ENCODE data around the gene TP53I3.

DNA sequence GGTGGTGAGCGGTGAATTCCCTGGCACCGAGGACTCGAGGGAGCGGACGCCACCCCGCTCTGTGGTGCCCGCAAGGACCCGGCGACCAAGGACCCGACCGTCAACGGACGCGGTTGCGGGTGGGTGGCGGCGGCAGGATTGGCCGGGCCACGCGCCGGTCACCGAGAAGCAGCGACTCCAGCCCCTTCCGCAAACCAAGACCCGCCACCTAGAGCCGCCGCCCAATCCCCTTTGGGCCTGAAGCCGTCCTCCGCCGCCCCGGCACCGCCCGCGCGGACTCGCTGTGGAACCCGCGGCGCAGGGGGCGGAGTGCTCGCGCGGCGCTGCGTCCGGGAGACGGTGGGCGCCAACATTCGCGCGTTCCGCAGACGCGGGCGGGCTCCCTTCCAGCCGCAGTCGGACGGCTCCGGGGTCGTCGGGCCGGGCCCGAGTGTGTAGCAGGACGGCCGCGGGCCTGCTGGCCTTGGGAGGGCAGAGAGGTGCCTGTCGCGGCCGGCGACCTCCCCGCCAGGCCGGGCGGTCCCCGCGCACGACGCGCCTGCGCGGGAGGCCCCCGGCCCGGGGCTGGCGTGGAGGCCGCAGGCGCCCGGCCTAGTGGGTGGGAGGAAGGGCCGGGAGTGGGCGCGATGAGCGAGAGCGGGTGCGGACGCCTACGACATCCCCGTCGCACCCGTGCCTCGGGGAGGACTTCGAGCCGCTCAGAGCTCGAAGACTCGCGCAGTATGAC, 38.7 kb upstream of the TP53I3 start, which contains the start of the genes FAM228B and PFN4:
- TF ChIP-seq, protein P1, sequence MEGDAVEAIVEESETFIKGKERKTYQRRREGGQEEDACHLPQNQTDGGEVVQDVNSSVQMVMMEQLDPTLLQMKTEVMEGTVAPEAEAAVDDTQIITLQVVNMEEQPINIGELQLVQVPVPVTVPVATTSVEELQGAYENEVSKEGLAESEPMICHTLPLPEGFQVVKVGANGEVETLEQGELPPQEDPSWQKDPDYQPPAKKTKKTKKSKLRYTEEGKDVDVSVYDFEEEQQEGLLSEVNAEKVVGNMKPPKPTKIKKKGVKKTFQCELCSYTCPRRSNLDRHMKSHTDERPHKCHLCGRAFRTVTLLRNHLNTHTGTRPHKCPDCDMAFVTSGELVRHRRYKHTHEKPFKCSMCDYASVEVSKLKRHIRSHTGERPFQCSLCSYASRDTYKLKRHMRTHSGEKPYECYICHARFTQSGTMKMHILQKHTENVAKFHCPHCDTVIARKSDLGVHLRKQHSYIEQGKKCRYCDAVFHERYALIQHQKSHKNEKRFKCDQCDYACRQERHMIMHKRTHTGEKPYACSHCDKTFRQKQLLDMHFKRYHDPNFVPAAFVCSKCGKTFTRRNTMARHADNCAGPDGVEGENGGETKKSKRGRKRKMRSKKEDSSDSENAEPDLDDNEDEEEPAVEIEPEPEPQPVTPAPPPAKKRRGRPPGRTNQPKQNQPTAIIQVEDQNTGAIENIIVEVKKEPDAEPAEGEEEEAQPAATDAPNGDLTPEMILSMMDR (IDR thresholded peaks at IDR 0.05): no peak
- peak; percentile 5 to 90 for TF ChIP-seq POLR2A (IDR thresholded peaks at IDR 0.05)
